HEK293 (cell line): ENCODE results near the gene PTGR1.

ENCODE experiments used
- BCL11B ChIP-seq: fragments of 450-650 bp; formaldehyde crosslinking; IDR thresholded peaks from 2 replicates; pipeline ENCODE4 v1.5.1; 2016; ENCODE audit warnings: low read depth, missing biosample characterization, missing genetic modification characterization
- KLF17 ChIP-seq: fragments of 450-650 bp; formaldehyde crosslinking; IDR thresholded peaks from 2 replicates; pipeline ENCODE4 v1.5.1; 2016; ENCODE audit warnings: missing biosample characterization, missing genetic modification characterization
- MEIS1 ChIP-seq: sonication (generic); formaldehyde crosslinking; IDR thresholded peaks from 2 replicates; pipeline ENCODE4 v1.8.1; 2022; ENCODE audit warnings: missing genetic modification reagents, mild to moderate bottlenecking, borderline replicate concordance
- MYNN ChIP-seq: fragments of 450-650 bp; formaldehyde crosslinking; IDR thresholded peaks from 2 replicates; pipeline ENCODE4 v1.5.1; 2016; ENCODE audit warnings: missing biosample characterization, missing genetic modification characterization, borderline replicate concordance
- MZF1 ChIP-seq: fragments of 450-650 bp; formaldehyde crosslinking; IDR thresholded peaks from 2 replicates; pipeline ENCODE4 v1.5.1; 2017; ENCODE audit warnings: missing biosample characterization, missing genetic modification characterization, borderline replicate concordance
- PRDM6 ChIP-seq: fragments of 450-650 bp; formaldehyde crosslinking; IDR thresholded peaks from 2 replicates; pipeline ENCODE4 v1.5.1; 2017; ENCODE audit warnings: missing biosample characterization, missing genetic modification characterization
- TSHZ1 ChIP-seq: fragments of 450-650 bp; formaldehyde crosslinking; IDR thresholded peaks from 2 replicates; pipeline ENCODE4 v1.5.1; 2016; ENCODE audit warnings: missing biosample characterization, missing genetic modification characterization, borderline replicate concordance
- ZBTB17 ChIP-seq: fragments of 450-650 bp; formaldehyde crosslinking; IDR thresholded peaks from 2 replicates; pipeline ENCODE4 v1.5.1; 2016; ENCODE audit warnings: missing biosample characterization, missing genetic modification characterization
- ZBTB49 ChIP-seq: fragments of 450-650 bp; formaldehyde crosslinking; IDR thresholded peaks from 2 replicates; pipeline ENCODE4 v1.5.1; 2016; ENCODE audit warnings: missing biosample characterization, missing genetic modification characterization, low read depth
- ZBTB6 ChIP-seq: fragments of 450-650 bp; formaldehyde crosslinking; IDR thresholded peaks from 2 replicates; pipeline ENCODE4 v1.5.1; 2017; ENCODE audit warnings: missing biosample characterization, missing genetic modification characterization
- ZNF133 ChIP-seq: fragments of 450-650 bp; formaldehyde crosslinking; IDR thresholded peaks from 2 replicates; pipeline ENCODE4 v1.5.1; 2016; ENCODE audit warnings: missing biosample characterization, missing genetic modification characterization
- ZNF140 ChIP-seq: fragments of 450-650 bp; formaldehyde crosslinking; IDR thresholded peaks from 2 replicates; pipeline ENCODE4 v1.5.1; 2016; ENCODE audit warnings: missing biosample characterization, missing genetic modification characterization
- ZNF18 ChIP-seq: fragments of 450-650 bp; formaldehyde crosslinking; IDR thresholded peaks from 2 replicates; pipeline ENCODE4 v1.5.1; 2016; ENCODE audit warnings: missing biosample characterization, missing genetic modification characterization
- ZNF211 ChIP-seq: fragments of 450-650 bp; formaldehyde crosslinking; IDR thresholded peaks from 2 replicates; pipeline ENCODE4 v1.5.1; 2016; ENCODE audit warnings: low read depth, missing biosample characterization, missing genetic modification characterization
- ZNF398 ChIP-seq: fragments of 450-650 bp; formaldehyde crosslinking; IDR thresholded peaks from 2 replicates; pipeline ENCODE4 v1.5.1; 2017; ENCODE audit warnings: missing biosample characterization, missing genetic modification characterization
- ZNF404 ChIP-seq: fragments of 450-650 bp; formaldehyde crosslinking; IDR thresholded peaks from 2 replicates; pipeline ENCODE4 v1.5.1; 2017; ENCODE audit warnings: missing biosample characterization, missing genetic modification characterization
- ZNF449 ChIP-seq: fragments of 450-650 bp; formaldehyde crosslinking; IDR thresholded peaks from 2 replicates; pipeline ENCODE4 v1.5.1; 2017; ENCODE audit warnings: missing biosample characterization, mild to moderate bottlenecking, missing genetic modification characterization, moderate library complexity
- ZNF561 ChIP-seq: fragments of 450-650 bp; IDR thresholded peaks from 2 replicates; pipeline ENCODE4 v1.5.1; 2018; ENCODE audit warnings: missing biosample characterization, missing genetic modification characterization, borderline replicate concordance
- ZNF623 ChIP-seq: fragments of 450-650 bp; formaldehyde crosslinking; IDR thresholded peaks from 2 replicates; pipeline ENCODE4 v1.5.1; 2016; ENCODE audit warnings: missing biosample characterization, missing genetic modification characterization
- ZNF704 ChIP-seq: fragments of 450-650 bp; formaldehyde crosslinking; IDR thresholded peaks from 2 replicates; pipeline ENCODE4 v1.5.1; 2016; ENCODE audit warnings: missing biosample characterization, missing genetic modification characterization
- ZNF768 ChIP-seq: fragments of 450-650 bp; formaldehyde crosslinking; IDR thresholded peaks from 2 replicates; pipeline ENCODE4 v1.5.1; 2018; ENCODE audit warnings: missing biosample characterization, mild to moderate bottlenecking, missing genetic modification characterization
- ZNF791 ChIP-seq: fragments of 450-650 bp; formaldehyde crosslinking; IDR thresholded peaks from 2 replicates; pipeline ENCODE4 v1.5.1; 2016; ENCODE audit warnings: missing biosample characterization, missing genetic modification characterization
- ZNF837 ChIP-seq: fragments of 450-650 bp; formaldehyde crosslinking; IDR thresholded peaks from 2 replicates; pipeline ENCODE4 v1.5.1; 2016; ENCODE audit warnings: missing biosample characterization, missing genetic modification characterization
- ZXDB ChIP-seq: fragments of 450-650 bp; formaldehyde crosslinking; IDR thresholded peaks from 2 replicates; pipeline ENCODE4 v1.5.1; 2016; ENCODE audit warnings: missing biosample characterization, missing genetic modification characterization

Gene PTGR1

GRCh38 chr9:111630964-111631213 is 31.4 kb upstream of the PTGR1 start (continued):
- TF ChIP-seq TSHZ1 (tag by site-specific recombination), result no peak
- TF ChIP-seq ZNF623 (tag by site-specific recombination), result no peak
- no peak for TF ChIP-seq ZNF398
- TF ChIP-seq MEIS1 (CRISPR knock-in tag), result no peak
- TF ChIP-seq ZNF133 (tag by site-specific recombination), result no peak
- peak; percentile 82; the same call in 1 of the 2 replicates for TF ChIP-seq ZBTB17 (tag by site-specific recombination)
- no peak for TF ChIP-seq ZNF768
- no peak for TF ChIP-seq ZNF140
- TF ChIP-seq ZBTB49 (tag by site-specific recombination), result no peak
- TF ChIP-seq ZNF837, result no peak
- 0 out of 2 replicates have a peak, but pooled peaks have one; percentile 16 for TF ChIP-seq ZNF18 (tag by site-specific recombination)
- TF ChIP-seq MYNN, result no peak
- TF ChIP-seq ZXDB (tag by site-specific recombination), result peak; percentile 89
- TF ChIP-seq ZNF561 (tag by site-specific recombination), result peak; percentile 89; the same call in 1 of the 2 replicates
- TF ChIP-seq ZNF404, result no peak
- peak; percentile 49 for TF ChIP-seq PRDM6 (tag by site-specific recombination)
- no peak for TF ChIP-seq ZNF791 (tag by site-specific recombination)
- TF ChIP-seq BCL11B (tag by site-specific recombination), result no peak
- no peak for TF ChIP-seq ZNF211 (tag by site-specific recombination)
- TF ChIP-seq ZNF449 (tag by site-specific recombination), result no peak
- TF ChIP-seq KLF17 (tag by site-specific recombination), result peak; percentile 76
- TF ChIP-seq ZNF704 (tag by site-specific recombination), result no peak
- peak; percentile 57; the same call in 1 of the 2 replicates for TF ChIP-seq ZBTB6
- peak; percentile 89; the same call in 1 of the 2 replicates for TF ChIP-seq MZF1 (tag by site-specific recombination)
